Tibial nerve (tissue), 4 donors: ENCODE measurements around the gene BUB1. TPM values are rescaled to one million over a fixed set of nuclear protein-coding genes. Genes with fewer than 3 reads are reported as not detected.

Source experiments
- DNase-seq, 2 donors: peaks; one replicate each; pipeline ENCODE4 v3.0.0-alpha.2; 2019; ENCODE audit warnings: low spot score in 2 of 2
- H3K27ac ChIP-seq, 4 donors: fragments of 200-600 bp; sonication (generic) in 3 of 4; one replicate each; pipeline ENCODE4 v1.5.1; 2017 to 2019; ENCODE audit warnings: mild to moderate bottlenecking in 1 of 4
- H3K27me3 ChIP-seq, 2 donors: fragments of 200-600 bp; sonication (generic) in 1 of 2; one replicate each; pipeline versions ENCODE4 v1.5.1 to v1.6.0; 2017 to 2019
- H3K36me3 ChIP-seq, 3 donors: fragments of 200-600 bp; sonication (generic); one replicate each; pipeline ENCODE4 v1.5.1; 2018 to 2019
- H3K4me1 ChIP-seq, 4 donors: fragments of 200-600 bp; sonication (generic) in 3 of 4; one replicate each; pipeline ENCODE4 v1.5.1; 2017 to 2019
- H3K4me3 ChIP-seq, 4 donors: fragments of 200-600 bp; sonication (generic) in 3 of 4; one replicate each; pipeline ENCODE4 v1.5.1; 2017 to 2019; ENCODE audit warnings: mild to moderate bottlenecking in 1 of 4, moderate library complexity in 1 of 4
- H3K9me3 ChIP-seq, 4 donors: fragments of 200-600 bp; sonication (generic) in 3 of 4; one replicate each; pipeline ENCODE4 v1.5.1; 2017 to 2019
- CTCF ChIP-seq, 5 experiments: fragments of 200-600 bp in 3 of 5; fragments of 450-650 bp in 2 of 5; sonication (generic) in 3 of 5; IDR thresholded peaks; one replicate each; pipeline ENCODE4 v1.5.1; 2016 to 2019; ENCODE audit warnings: antibody characterized with exemption in 5 of 5, mild to moderate bottlenecking in 3 of 5, moderate library complexity in 2 of 5
- EP300 ChIP-seq, 2 donors: sonication (generic); formaldehyde crosslinking; IDR thresholded peaks; one replicate each; pipeline ENCODE4 v1.6.1; 2017; ENCODE audit warnings: antibody characterized with exemption in 2 of 2, mild to moderate bottlenecking in 1 of 2
- POLR2A ChIP-seq, 2 donors: fragments of 450-650 bp; IDR thresholded peaks; one replicate each; pipeline ENCODE4 v1.6.1; 2017; ENCODE audit warnings: antibody characterized with exemption in 2 of 2, mild to moderate bottlenecking in 2 of 2, moderate library complexity in 2 of 2
- WGBS, 2 donors: methylation state at CpG; one replicate each; pipeline ENCODE4 v1.1.5; 2018; 5-methylcytosine and 5-hydroxymethylcytosine counted together
- total RNA-seq, 4 donors: library from RNA; depleted of rRNA; stranded (reverse); fragments of >200 nt; gene quantifications; one replicate each; pipeline ENCODE4 v1.1.0, GENCODE V29; 2016

The BUB1 gene
- total RNA-seq, 4 donors from 2014 or later, result 0.42 to 1.8 (median 0.71) TPM

GRCh38 chr2:110655701-110656100 lies 22.2 kb downstream of the BUB1 start:
- H3K27ac ChIP-seq, result no peak overlapping the region
- WGBS, 2 donors, result 75 to 78% methylated on average over 2 of the region's 2 CpGs

GRCh38 chr2:110653861-110654260 lies 24.0 kb downstream of the BUB1 start:
- no peak for TF ChIP-seq CTCF (IDR thresholded peaks at IDR 0.05)
- TF ChIP-seq POLR2A (IDR thresholded peaks at IDR 0.05), result no peak
- TF ChIP-seq EP300 (IDR thresholded peaks at IDR 0.05), result no peak
- H3K9me3 ChIP-seq, result no peaks in the 10 kb centered on the region
- H3K27me3 ChIP-seq, result no peaks in the 10 kb centered on the region
- H3K4me3 ChIP-seq, result no peak overlapping the region
- WGBS, 2 donors, result 96 to 99% methylated on average over 3 of the region's 3 CpGs
- H3K36me3 ChIP-seq, result no peaks in the 10 kb centered on the region
- H3K4me1 ChIP-seq, result no peaks in the 10 kb centered on the region
- no peak overlapping the region for H3K27ac ChIP-seq
- DNase-seq, result no peak

More at GRCh38 chr2:110655701-110656100, 22.2 kb downstream of the BUB1 start:
- DNase-seq, result no peak
- Histone ChIP-seq H3K36me3 (no peaks in the 10 kb centered on the region), H3K4me3 (no peak overlapping the region), H3K27me3 (no peaks in the 10 kb centered on the region), H3K9me3 (no peaks in the 10 kb centered on the region), H3K4me1 (no peaks in the 10 kb centered on the region)
- TF ChIP-seq POLR2A (IDR thresholded peaks at IDR 0.05), result no peak
- no peak for TF ChIP-seq EP300 (IDR thresholded peaks at IDR 0.05)
- no peak for TF ChIP-seq CTCF (IDR thresholded peaks at IDR 0.05)

- H3K4me1 ChIP-seq, result no peaks in the 10 kb centered on the region
- WGBS, 2 donors, result 88 to 94% methylated on average over 4 of the region's 4 CpGs
- no peak for DNase-seq
- no peaks in the 10 kb centered on the region for H3K36me3 ChIP-seq
- no peaks in the 10 kb centered on the region for H3K27me3 ChIP-seq
- no peak for TF ChIP-seq CTCF (IDR thresholded peaks at IDR 0.05)
- no peak for TF ChIP-seq POLR2A (IDR thresholded peaks at IDR 0.05)
- no peak for TF ChIP-seq EP300 (IDR thresholded peaks at IDR 0.05)
- H3K4me3 ChIP-seq, result no peak overlapping the region
- H3K9me3 ChIP-seq, result no peaks in the 10 kb centered on the region
- H3K27ac ChIP-seq, result no peak overlapping the region
Measured at GRCh38 chr2:110650346-110650745, 27.5 kb downstream of the BUB1 start.

GRCh38 chr2:110647777-110648176 lies 30.1 kb downstream of the BUB1 start:
- Histone ChIP-seq H3K4me1 (no peaks in the 10 kb centered on the region), H3K27ac (no peak overlapping the region), H3K4me3 (no peak overlapping the region), H3K9me3 (no peaks in the 10 kb centered on the region), H3K36me3 (no peaks in the 10 kb centered on the region), H3K27me3 (no peaks in the 10 kb centered on the region)
- 98% methylated on average over 3 of the region's 3 CpGs for WGBS, 2 donors
- TF ChIP-seq EP300 (IDR thresholded peaks at IDR 0.05) (no peak), CTCF (IDR thresholded peaks at IDR 0.05) (no peak), POLR2A (IDR thresholded peaks at IDR 0.05) (no peak)
- no peak for DNase-seq

- H3K9me3 ChIP-seq, result no peaks in the 10 kb centered on the region
- no peak overlapping the region for H3K4me3 ChIP-seq
- H3K36me3 ChIP-seq, result no peaks in the 10 kb centered on the region
- no peak overlapping the region for H3K27ac ChIP-seq
- H3K4me1 ChIP-seq, result no peaks in the 10 kb centered on the region
- DNase-seq, result no peak
- no peaks in the 10 kb centered on the region for H3K27me3 ChIP-seq
- WGBS, 2 donors, result 98 to 100% methylated on average over 2 of the region's 2 CpGs
- no peak for TF ChIP-seq CTCF (IDR thresholded peaks at IDR 0.05)
- TF ChIP-seq EP300 (IDR thresholded peaks at IDR 0.05), result no peak
- TF ChIP-seq POLR2A (IDR thresholded peaks at IDR 0.05), result no peak
Measured at GRCh38 chr2:110645616-110646015, 32.2 kb downstream of the BUB1 start.
